Measurements from ENCODE around the gene CCL20.

- TF ChIP-seq FOS (IDR thresholded peaks at IDR 0.05; ENCODE audit: borderline replicate concordance, insufficient read depth, low read length): no peak
- TF ChIP-seq POLR2A (IDR thresholded peaks at IDR 0.05; ENCODE audit: low read depth, low read length): no peak
- TF ChIP-seq MYC (IDR thresholded peaks at IDR 0.05; ENCODE audit: low read depth, low read length): no peak
- TF ChIP-seq CTCF (IDR thresholded peaks at IDR 0.05; ENCODE audit: extremely low read depth in 1 of 2, insufficient read depth in 1 of 2, low read depth in 1 of 2, low read length in 2 of 2): no peak
- TF ChIP-seq POLR2AphosphoS5 (IDR thresholded peaks at IDR 0.05; ENCODE audit: insufficient read depth, low read depth, low read length): no peak
These were observed 4.7 kb upstream of the CCL20 start for GRCh38 chr2:227808936-227809335.
